Neuronal stem cell (in vitro differentiated cells): ENCODE measurements around the gene PSMB8.

Experiments used
- DNase-seq: peaks from one replicate; pipeline ENCODE4 v3.0.0-alpha.2; 2013; ENCODE audit warnings: low spot score
- H2AFZ ChIP-seq: one replicate; pipeline ENCODE4 v1.6.1; 2013; ENCODE audit warnings: mild to moderate bottlenecking, low read length, inconsistent platforms
- H2AK5ac ChIP-seq: 2 replicates; pipeline ENCODE4 v1.6.1; 2013; ENCODE audit warnings: low read depth, mild to moderate bottlenecking, inconsistent platforms, low read length, moderate library complexity, mixed read lengths
- H2BK120ac ChIP-seq: 2 replicates; pipeline ENCODE4 v1.6.1; 2013; ENCODE audit warnings: low read depth, mild to moderate bottlenecking, inconsistent platforms, low read length, moderate library complexity, mixed read lengths
- H2BK12ac ChIP-seq: one replicate; pipeline ENCODE4 v1.6.1; 2013; ENCODE audit warnings: low read length, inconsistent platforms
- H2BK15ac ChIP-seq: 2 replicates; pipeline ENCODE4 v1.6.1; 2013; ENCODE audit warnings: mild to moderate bottlenecking, low read length, inconsistent platforms, mixed read lengths
- H2BK5ac ChIP-seq: one replicate; pipeline ENCODE4 v1.6.1; 2013; ENCODE audit warnings: inconsistent platforms, mild to moderate bottlenecking, low read length, moderate library complexity
- H3K14ac ChIP-seq: one replicate; pipeline ENCODE4 v1.6.1; 2013; ENCODE audit warnings: low read length, inconsistent platforms
- H3K18ac ChIP-seq: 2 replicates; pipeline ENCODE4 v1.6.1; 2013; ENCODE audit warnings: low read length, inconsistent platforms
- H3K23ac ChIP-seq: 2 replicates; pipeline ENCODE4 v1.6.1; 2013; ENCODE audit warnings: low read depth, mild to moderate bottlenecking, mixed read lengths, low read length, inconsistent platforms; ENCODE audit not compliant: poor library complexity
- H3K27ac ChIP-seq: replicated peaks from 3 replicates; pipeline ENCODE4 v1.5.1; 2013; ENCODE audit warnings: low read length, inconsistent platforms
- H3K27me3 ChIP-seq, 3 experiments: 2 replicates each; pipeline ENCODE4 v1.6.1; 2013; ENCODE audit warnings: low read length in 3 of 3, mild to moderate bottlenecking in 2 of 3, inconsistent platforms in 1 of 3, low read depth in 1 of 3, mixed read lengths in 1 of 3, moderate library complexity in 1 of 3; ENCODE audit not compliant: control insufficient read depth in 3 of 3, insufficient read depth in 3 of 3
- H3K36me3 ChIP-seq, 2 donors: replicated peaks in 1 of 2; 2 replicates each; pipeline ENCODE4 v1.6.1; 2013; ENCODE audit warnings: low read length in 2 of 2; ENCODE audit not compliant: control insufficient read depth in 2 of 2, insufficient read depth in 2 of 2
- H3K4ac ChIP-seq: 2 replicates; pipeline ENCODE4 v1.6.1; 2013; ENCODE audit warnings: inconsistent platforms, mild to moderate bottlenecking, low read length, moderate library complexity
- H3K4me1 ChIP-seq, 2 donors: 1 replicate in 1 of 2; 2 replicates in 1 of 2; pipeline ENCODE4 v1.6.1; 2013; ENCODE audit warnings: low read length in 2 of 2, low read depth in 1 of 2; ENCODE audit not compliant: control insufficient read depth in 2 of 2, insufficient read depth in 1 of 2
- H3K4me2 ChIP-seq: one replicate; pipeline ENCODE4 v1.6.1; 2013; ENCODE audit warnings: mild to moderate bottlenecking, low read length, inconsistent platforms; ENCODE audit not compliant: insufficient read depth, poor library complexity, severe bottlenecking
- H3K4me3 ChIP-seq, 2 donors: 2 replicates each; pipeline ENCODE4 v1.5.1; 2013; ENCODE audit warnings: low read length in 2 of 2, mild to moderate bottlenecking in 2 of 2, inconsistent platforms in 1 of 2, moderate library complexity in 1 of 2
- H3K79me1 ChIP-seq: one replicate; pipeline ENCODE4 v1.6.1; 2013; ENCODE audit warnings: low read depth, mild to moderate bottlenecking, inconsistent platforms, low read length, moderate library complexity
- H3K9ac ChIP-seq: one replicate; pipeline ENCODE4 v1.6.1; 2013; ENCODE audit warnings: mild to moderate bottlenecking, low read depth, low read length, inconsistent platforms; ENCODE audit not compliant: poor library complexity
- H3K9me3 ChIP-seq, 2 donors: replicated peaks in 1 of 2; 2 replicates each; pipeline versions ENCODE3 to v1.6.1; 2013; ENCODE audit warnings: low read length in 2 of 2, mild to moderate bottlenecking in 2 of 2, inconsistent platforms in 1 of 2, low read depth in 1 of 2, mixed read lengths in 1 of 2, moderate library complexity in 1 of 2; ENCODE audit not compliant: control insufficient read depth in 2 of 2, insufficient read depth in 1 of 2
- H4K8ac ChIP-seq: one replicate; pipeline ENCODE4 v1.6.1; 2013; ENCODE audit warnings: low read depth, mild to moderate bottlenecking, inconsistent platforms, low read length, moderate library complexity
- H4K91ac ChIP-seq: one replicate; pipeline ENCODE4 v1.6.1; 2013; ENCODE audit warnings: low read length, low read depth, mild to moderate bottlenecking, inconsistent platforms; ENCODE audit not compliant: poor library complexity
- WGBS, 2 donors: extraction: QIAGEN DNeasy Blood & Tissue Kit; methylation state at CpG; one replicate each; pipeline ENCODE4 v1.1.7; 2013; ENCODE audit warnings: missing lambda C conversion rate in 2 of 2, mixed read lengths in 1 of 2; ENCODE audit not compliant: insufficient read length in 2 of 2, insufficient replicate concordance in 1 of 2; ENCODE audit errors: extremely low coverage in 2 of 2; 5-methylcytosine and 5-hydroxymethylcytosine counted together

PSMB8 gene

DNA sequence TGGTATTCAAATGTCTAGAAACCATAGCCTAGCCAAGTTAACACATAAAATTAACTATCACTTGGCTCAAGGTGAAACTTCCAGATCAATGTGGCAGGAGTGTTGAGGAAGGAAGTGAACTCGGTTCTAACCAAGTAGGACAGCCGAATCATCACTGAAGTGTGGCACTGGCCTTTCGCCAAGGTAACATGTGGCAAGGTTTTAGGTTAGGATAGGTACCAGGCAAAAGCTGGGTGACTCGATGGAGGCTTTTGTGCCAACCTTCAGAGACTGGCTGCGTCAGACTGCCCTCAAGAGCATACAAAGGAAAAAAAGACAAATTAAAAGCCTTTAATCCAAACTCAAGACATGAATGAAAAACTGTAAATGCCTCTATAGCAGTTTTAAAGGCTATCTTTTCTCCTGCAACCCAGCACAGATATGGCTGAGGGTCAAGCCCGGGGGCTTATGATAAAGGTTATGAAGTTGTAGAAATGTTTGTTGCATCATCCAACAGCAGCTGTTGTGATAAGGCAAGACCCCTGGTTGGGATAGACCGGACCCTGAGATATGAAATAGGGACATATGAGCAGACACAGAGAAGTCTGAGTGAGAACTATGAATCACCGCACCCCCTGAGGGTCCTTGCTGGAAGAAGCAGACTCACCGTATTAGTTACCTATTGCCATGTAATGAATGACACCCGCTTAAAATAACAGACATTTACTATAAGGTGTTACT is 22.0 kb upstream of the PSMB8 start:
- H2BK120ac ChIP-seq, result no peak overlapping the region
- peaks cover 0 to 50% (median 2%) of the 10 kb centered on the region in 3 experiments for H3K27me3 ChIP-seq
- no CpG with 5 or more reads among the region's 10 CpGs for WGBS, 2 donors

DNA sequence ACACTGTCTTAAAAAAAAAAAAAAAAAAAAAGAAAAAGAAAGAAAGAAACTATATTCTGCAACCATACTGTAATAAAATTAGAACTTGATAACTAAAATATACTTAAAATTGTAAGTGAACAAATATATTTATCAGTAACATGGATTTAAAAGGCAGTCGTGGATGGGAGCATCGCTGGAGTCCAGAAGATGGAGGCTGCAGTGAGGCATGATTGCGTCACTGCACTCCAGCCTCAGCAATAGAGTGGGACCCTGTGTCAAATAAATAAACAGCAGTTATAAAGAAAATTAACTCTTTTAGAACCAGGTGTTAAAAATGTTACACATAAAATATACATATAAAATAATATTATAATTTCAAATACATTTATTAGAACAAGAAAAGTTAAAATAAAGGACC is 18.9 kb upstream of the PSMB8 start:
- H2BK5ac ChIP-seq, result no peak overlapping the region
- H2BK120ac ChIP-seq, result no peak overlapping the region
- H4K91ac ChIP-seq, result no peak overlapping the region
- no peak overlapping the region for H3K14ac ChIP-seq
- H3K4me3 ChIP-seq, result no peak overlapping the region
- no peak overlapping the region for H4K8ac ChIP-seq
- H3K27ac ChIP-seq, result no peak overlapping the region
- H3K4me2 ChIP-seq, result no peak overlapping the region
- no peak for DNase-seq
- no CpG with 5 or more reads among the region's 3 CpGs for WGBS, 2 donors
- H2BK15ac ChIP-seq, result no peak overlapping the region
- H3K9me3 ChIP-seq, result no peaks in the 10 kb centered on the region
- no peak overlapping the region for H3K4ac ChIP-seq
- no peaks in the 10 kb centered on the region for H3K36me3 ChIP-seq
- H3K9ac ChIP-seq, result no peak overlapping the region
- H2AFZ ChIP-seq, result no peak overlapping the region
- no peak overlapping the region for H2BK12ac ChIP-seq
- H3K4me1 ChIP-seq, result no peaks in the 10 kb centered on the region
- no peak overlapping the region for H3K23ac ChIP-seq
- peaks cover 0 to 72% (median 0%) of the 10 kb centered on the region in 3 experiments for H3K27me3 ChIP-seq
- no peaks in the 10 kb centered on the region for H3K79me1 ChIP-seq
- H2AK5ac ChIP-seq, result no peak overlapping the region
- no peak overlapping the region for H3K18ac ChIP-seq

More for the DNA sequence above, 22.0 kb upstream of the PSMB8 start:
- Histone ChIP-seq H3K4me3 (no peak overlapping the region), H4K8ac (no peak overlapping the region), H3K4me1 (no peaks in the 10 kb centered on the region), H3K18ac (no peak overlapping the region), H2AK5ac (no peak overlapping the region), H4K91ac (no peak overlapping the region), H3K4ac (no peak overlapping the region), H3K4me2 (no peak overlapping the region), H3K36me3 (no peaks in the 10 kb centered on the region), H2AFZ (no peak overlapping the region), H3K9ac (no peak overlapping the region), H2BK12ac (no peak overlapping the region), H3K79me1 (no peaks in the 10 kb centered on the region), H3K27ac (no peak overlapping the region), H2BK15ac (no peak overlapping the region), H2BK5ac (no peak overlapping the region), H3K23ac (no peak overlapping the region), H3K9me3 (no peaks in the 10 kb centered on the region), H3K14ac (no peak overlapping the region)
- DNase-seq, result no peak

DNA sequence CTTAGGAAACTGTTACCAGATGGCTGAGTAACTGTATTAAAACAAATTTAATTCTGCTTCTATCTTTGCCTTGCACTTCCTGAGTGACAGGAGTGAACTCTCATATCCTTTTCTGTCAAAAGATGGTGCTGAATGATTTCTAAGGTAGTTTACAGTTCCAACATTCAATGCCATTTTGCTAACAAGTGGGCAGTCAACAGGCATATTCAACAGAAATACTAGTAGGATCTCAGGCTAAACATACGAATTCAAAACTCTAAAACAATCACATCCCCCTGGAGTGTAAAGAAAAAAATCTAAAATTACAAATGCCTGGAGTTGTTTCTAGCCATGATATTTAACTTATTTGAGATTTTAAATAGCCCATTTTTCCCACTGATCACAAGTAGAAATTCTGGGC is 16.8 kb upstream of the PSMB8 start:
- WGBS, 2 donors, result no CpG with 5 or more reads among the region's 1 CpG
- Histone ChIP-seq H2BK12ac (no peak overlapping the region), H2AFZ (no peak overlapping the region), H3K14ac (no peak overlapping the region), H3K4me1 (no peaks in the 10 kb centered on the region), H3K4me2 (no peak overlapping the region), H2BK15ac (no peak overlapping the region), H4K8ac (no peak overlapping the region), H2BK120ac (no peak overlapping the region), H3K27me3 (peaks cover 0 to 72% (median 5%) of the 10 kb centered on the region in 3 experiments), H2BK5ac (no peak overlapping the region), H3K4ac (no peak overlapping the region), H3K18ac (no peak overlapping the region), H3K9me3 (no peaks in the 10 kb centered on the region), H3K27ac (no peak overlapping the region), H3K9ac (no peak overlapping the region), H4K91ac (no peak overlapping the region), H2AK5ac (no peak overlapping the region), H3K36me3 (no peaks in the 10 kb centered on the region), H3K23ac (no peak overlapping the region), H3K79me1 (no peaks in the 10 kb centered on the region), H3K4me3 (no peak overlapping the region)
- no peak for DNase-seq

DNA sequence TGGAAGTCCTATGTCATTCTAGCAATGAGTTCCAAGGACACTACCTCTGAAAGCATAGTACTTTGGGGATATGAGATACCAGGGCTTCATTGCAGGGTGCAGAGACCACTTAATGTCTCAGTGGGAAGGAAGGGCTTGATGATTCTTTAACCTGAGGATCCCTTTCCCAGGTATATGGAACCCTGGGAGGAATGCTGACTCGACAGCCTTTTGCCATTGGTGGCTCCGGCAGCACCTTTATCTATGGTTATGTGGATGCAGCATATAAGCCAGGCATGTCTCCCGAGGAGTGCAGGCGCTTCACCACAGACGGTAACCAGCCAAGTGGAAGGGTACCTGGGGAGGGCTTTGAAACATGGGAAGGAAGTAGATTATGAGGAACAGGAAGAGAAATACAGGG is 14.3 kb upstream of the PSMB8 start:
- Histone ChIP-seq H3K14ac (no peak overlapping the region), H3K4me3 (no peak overlapping the region), H2BK12ac (no peak overlapping the region), H3K23ac (no peak overlapping the region), H3K36me3 (no peaks in the 10 kb centered on the region), H3K18ac (no peak overlapping the region), H2BK5ac (no peak overlapping the region), H3K4ac (no peak overlapping the region), H2AK5ac (no peak overlapping the region), H3K4me1 (peaks cover 2 to 7% of the 10 kb centered on the region in 2 donors), H3K9ac (no peak overlapping the region), H4K8ac (no peak overlapping the region), H3K79me1 (no peaks in the 10 kb centered on the region), H3K4me2 (no peak overlapping the region), H4K91ac (no peak overlapping the region), H3K9me3 (no peaks in the 10 kb centered on the region), H3K27me3 (peaks cover 0 to 76% (median 22%) of the 10 kb centered on the region in 3 experiments), H3K27ac (no peak overlapping the region), H2BK120ac (no peak overlapping the region), H2BK15ac (no peak overlapping the region), H2AFZ (no peak overlapping the region)
- WGBS, 2 donors, result no CpG with 5 or more reads among the region's 5 CpGs
- no peak for DNase-seq
